Mesendoderm (in vitro differentiated cells): ENCODE data around the gene GNPTG.

Experiments used
- DNase-seq: peaks from one replicate; pipeline ENCODE4 v3.0.0; 2013
- H2AK5ac ChIP-seq: 2 replicates; pipeline ENCODE4 v1.6.1; 2013; ENCODE audit warnings: low read length, inconsistent platforms
- H2BK120ac ChIP-seq: 2 replicates; pipeline ENCODE4 v1.6.1; 2013; ENCODE audit warnings: low read depth, mild to moderate bottlenecking, low read length, moderate library complexity, mixed read lengths
- H2BK15ac ChIP-seq: replicated peaks from 2 replicates; pipeline ENCODE4 v1.6.1; 2013; ENCODE audit warnings: low read depth, mild to moderate bottlenecking, moderate library complexity
- H2BK5ac ChIP-seq: 2 replicates; pipeline ENCODE4 v1.6.1; 2013; ENCODE audit warnings: low read length, inconsistent platforms
- H3K18ac ChIP-seq: 2 replicates; pipeline ENCODE4 v1.6.1; 2013; ENCODE audit warnings: mild to moderate bottlenecking, low read length, mixed read lengths
- H3K23ac ChIP-seq: one replicate; pipeline ENCODE4 v1.6.1; 2013; ENCODE audit warnings: low read length
- H3K27ac ChIP-seq: 2 replicates; pipeline ENCODE4 v1.5.1; 2013; ENCODE audit warnings: low read depth, mild to moderate bottlenecking, inconsistent platforms, low read length, moderate library complexity
- H3K27me3 ChIP-seq: 2 replicates; pipeline ENCODE4 v1.6.1; 2013; ENCODE audit warnings: low read length, control low read depth, mild to moderate bottlenecking, inconsistent platforms; ENCODE audit not compliant: insufficient read depth, poor library complexity
- H3K36me3 ChIP-seq: 2 replicates; pipeline ENCODE4 v1.6.1; 2013; ENCODE audit warnings: low read length, inconsistent platforms; ENCODE audit not compliant: control insufficient read depth, insufficient read depth
- H3K4ac ChIP-seq: one replicate; pipeline ENCODE4 v1.6.1; 2013; ENCODE audit warnings: low read depth, mild to moderate bottlenecking, low read length, moderate library complexity
- H3K4me1 ChIP-seq: 2 replicates; pipeline ENCODE4 v1.6.1; 2013; ENCODE audit warnings: low read depth, low read length, inconsistent platforms; ENCODE audit not compliant: control insufficient read depth
- H3K4me2 ChIP-seq: 2 replicates; pipeline ENCODE4 v1.6.1; 2013; ENCODE audit warnings: low read length
- H3K4me3 ChIP-seq: 2 replicates; pipeline ENCODE4 v1.5.1; 2013; ENCODE audit warnings: mild to moderate bottlenecking, low read length
- H3K56ac ChIP-seq: one replicate; pipeline ENCODE4 v1.6.1; 2013; ENCODE audit warnings: low read length
- H3K79me1 ChIP-seq: 2 replicates; pipeline ENCODE4 v1.6.1; 2013; ENCODE audit warnings: low read length, inconsistent platforms
- H3K79me2 ChIP-seq: 2 replicates; pipeline ENCODE4 v1.6.1; 2013; ENCODE audit warnings: mild to moderate bottlenecking, low read length; ENCODE audit not compliant: control insufficient read depth, insufficient read depth
- H3K9ac ChIP-seq: 2 replicates; pipeline ENCODE4 v1.6.1; 2013; ENCODE audit warnings: low read length, inconsistent platforms
- H4K5ac ChIP-seq: one replicate; pipeline ENCODE4 v1.6.1; 2013; ENCODE audit warnings: low read length
- H4K8ac ChIP-seq: one replicate; pipeline ENCODE4 v1.6.1; 2013; ENCODE audit warnings: low read depth, mild to moderate bottlenecking, control low read depth, low read length, moderate library complexity
- WGBS: extraction: QIAGEN DNeasy Blood & Tissue Kit; methylation state at CpG from one replicate; pipeline ENCODE4 v1.1.7; 2013; ENCODE audit warnings: low lambda C conversion rate, missing lambda C conversion rate; ENCODE audit not compliant: insufficient coverage; ENCODE audit errors: extremely low coverage; 5-methylcytosine and 5-hydroxymethylcytosine counted together

Gene GNPTG

DNA sequence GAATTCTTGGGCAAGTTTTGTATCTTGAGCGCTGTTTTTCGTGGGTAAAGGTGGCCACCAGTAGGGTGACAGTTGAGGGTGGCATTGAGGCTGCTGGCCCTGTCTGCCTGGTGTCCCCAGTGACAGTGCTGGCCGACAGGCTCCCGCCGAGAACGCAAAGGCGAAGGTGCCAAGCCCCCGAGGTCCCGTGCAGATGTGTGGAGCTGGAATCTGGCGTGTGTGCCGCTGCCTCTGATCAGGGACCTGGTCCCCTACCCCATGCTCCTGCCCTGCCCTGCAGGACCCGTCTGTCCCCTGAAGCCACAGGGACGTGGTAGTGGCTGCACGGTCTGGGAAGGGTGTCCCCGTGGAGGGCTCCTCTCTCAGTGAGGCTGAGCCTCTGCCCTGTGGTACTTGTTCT, 38.8 kb upstream of the GNPTG start:
- Histone ChIP-seq H4K8ac (no peak overlapping the region), H3K9ac (no peak overlapping the region), H3K79me1 (peaks cover 19% of the 10 kb centered on the region), H2BK5ac (no peak overlapping the region), H3K4me1 (peaks cover 6% of the 10 kb centered on the region), H3K79me2 (peaks cover 63% of the 10 kb centered on the region), H2BK120ac (no peak overlapping the region), H3K27me3 (no peaks in the 10 kb centered on the region), H3K56ac (no peak overlapping the region), H3K4ac (no peak overlapping the region), H3K27ac (no peak overlapping the region), H4K5ac (no peak overlapping the region), H3K18ac (no peak overlapping the region), H3K36me3 (peaks cover 18% of the 10 kb centered on the region), H3K23ac (no peak overlapping the region), H3K4me3 (no peak overlapping the region), H2AK5ac (no peak overlapping the region), H3K4me2 (no peak overlapping the region), H2BK15ac (no peak overlapping the region)
- DNase-seq: no peak
- no CpG with 5 or more reads among the region's 15 CpGs for WGBS

DNA sequence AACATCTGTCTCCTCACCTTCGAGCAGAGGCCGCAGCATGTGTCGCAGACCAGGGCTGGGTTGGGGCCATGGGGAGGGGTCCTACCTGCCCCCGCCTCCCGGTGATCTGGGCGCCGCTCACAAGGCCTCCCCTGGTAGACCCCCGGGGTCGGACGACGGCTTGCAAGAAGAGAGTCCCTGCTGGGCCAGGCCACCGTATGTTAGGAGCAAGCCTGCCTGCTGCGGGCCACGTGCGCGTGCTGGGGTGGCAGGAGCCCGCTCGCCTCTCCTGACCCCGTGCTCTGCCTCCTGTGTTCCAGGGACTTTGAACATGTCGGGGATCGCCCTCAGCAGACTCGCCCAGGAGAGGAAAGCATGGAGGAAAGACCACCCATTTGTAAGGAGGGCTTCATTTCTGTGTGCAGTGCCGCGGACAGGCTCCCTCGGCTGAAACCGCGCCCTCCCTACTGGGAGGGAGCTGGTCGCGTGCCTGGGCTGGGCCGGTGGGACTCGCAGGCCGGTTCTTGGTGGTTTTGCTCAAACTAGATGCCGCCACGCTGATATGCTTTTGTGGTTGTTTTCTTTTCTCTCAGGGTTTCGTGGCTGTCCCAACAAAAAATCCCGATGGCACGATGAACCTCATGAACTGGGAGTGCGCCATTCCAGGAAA, 37.9 kb upstream of the GNPTG start:
- Histone ChIP-seq H3K4me3 (no peak overlapping the region), H2BK5ac (no peak overlapping the region), H2BK120ac (no peak overlapping the region), H3K9ac (no peak overlapping the region), H4K8ac (no peak overlapping the region), H3K23ac (no peak overlapping the region), H3K4ac (no peak overlapping the region), H3K79me1 (peaks cover 22% of the 10 kb centered on the region), H3K18ac (no peak overlapping the region), H4K5ac (no peak overlapping the region), H3K27me3 (no peaks in the 10 kb centered on the region), H2AK5ac (no peak overlapping the region), H3K79me2 (peaks cover 63% of the 10 kb centered on the region), H3K4me2 (no peak overlapping the region), H3K27ac (no peak overlapping the region), H3K56ac (no peak overlapping the region), H2BK15ac (no peak overlapping the region), H3K36me3 (peaks cover 23% of the 10 kb centered on the region), H3K4me1 (peaks cover 6% of the 10 kb centered on the region)
- DNase-seq: no peak
- no CpG with 5 or more reads among the region's 38 CpGs for WGBS

DNA sequence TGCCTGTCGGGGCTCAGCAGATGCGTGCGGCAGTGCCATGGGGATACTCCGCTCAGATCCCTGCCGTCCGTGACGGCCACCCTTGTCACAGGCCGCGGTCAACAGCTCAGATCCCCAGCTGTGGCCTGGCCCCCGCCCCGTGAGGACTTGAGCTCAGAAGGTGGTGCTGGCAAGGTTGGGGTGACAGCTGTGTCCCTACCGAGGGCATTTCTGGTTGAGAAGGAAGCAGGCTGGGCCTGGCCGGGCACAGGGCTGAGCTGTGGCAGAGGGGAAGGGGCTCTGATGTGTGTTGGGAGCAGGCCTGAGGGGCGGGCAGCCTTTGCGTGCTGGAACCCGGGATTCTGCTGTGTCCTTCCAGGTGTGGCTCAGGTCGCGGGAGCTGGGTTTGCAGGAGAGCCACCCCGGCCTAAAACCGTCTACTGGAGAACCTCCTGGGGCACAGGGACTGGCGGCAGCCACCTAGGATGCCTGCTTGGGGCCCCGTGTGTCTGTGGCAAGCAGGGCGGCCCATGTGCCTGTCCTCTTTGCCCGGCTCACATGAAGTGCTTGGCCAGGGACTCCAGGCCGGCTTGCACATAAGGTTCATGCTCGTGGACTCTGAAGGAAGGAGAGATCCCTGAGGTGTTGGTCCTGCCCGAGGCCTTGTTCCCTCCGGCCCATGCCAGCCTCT, 37.2 kb upstream of the GNPTG start:
- Histone ChIP-seq H3K4ac (no peak overlapping the region), H2BK5ac (no peak overlapping the region), H3K23ac (no peak overlapping the region), H3K79me2 (peaks cover 66% of the 10 kb centered on the region), H3K4me3 (no peak overlapping the region), H2BK120ac (no peak overlapping the region), H3K18ac (no peak overlapping the region), H3K4me1 (peaks cover 6% of the 10 kb centered on the region), H2BK15ac (no peak overlapping the region), H3K56ac (no peak overlapping the region), H3K36me3 (peaks cover 26% of the 10 kb centered on the region), H4K5ac (no peak overlapping the region), H4K8ac (no peak overlapping the region), H3K27me3 (no peaks in the 10 kb centered on the region), H3K79me1 (peaks cover 25% of the 10 kb centered on the region), H3K27ac (no peak overlapping the region), H3K9ac (no peak overlapping the region), H3K4me2 (no peak overlapping the region), H2AK5ac (no peak overlapping the region)
- no CpG with 5 or more reads among the region's 28 CpGs for WGBS
- no peak for DNase-seq

DNA sequence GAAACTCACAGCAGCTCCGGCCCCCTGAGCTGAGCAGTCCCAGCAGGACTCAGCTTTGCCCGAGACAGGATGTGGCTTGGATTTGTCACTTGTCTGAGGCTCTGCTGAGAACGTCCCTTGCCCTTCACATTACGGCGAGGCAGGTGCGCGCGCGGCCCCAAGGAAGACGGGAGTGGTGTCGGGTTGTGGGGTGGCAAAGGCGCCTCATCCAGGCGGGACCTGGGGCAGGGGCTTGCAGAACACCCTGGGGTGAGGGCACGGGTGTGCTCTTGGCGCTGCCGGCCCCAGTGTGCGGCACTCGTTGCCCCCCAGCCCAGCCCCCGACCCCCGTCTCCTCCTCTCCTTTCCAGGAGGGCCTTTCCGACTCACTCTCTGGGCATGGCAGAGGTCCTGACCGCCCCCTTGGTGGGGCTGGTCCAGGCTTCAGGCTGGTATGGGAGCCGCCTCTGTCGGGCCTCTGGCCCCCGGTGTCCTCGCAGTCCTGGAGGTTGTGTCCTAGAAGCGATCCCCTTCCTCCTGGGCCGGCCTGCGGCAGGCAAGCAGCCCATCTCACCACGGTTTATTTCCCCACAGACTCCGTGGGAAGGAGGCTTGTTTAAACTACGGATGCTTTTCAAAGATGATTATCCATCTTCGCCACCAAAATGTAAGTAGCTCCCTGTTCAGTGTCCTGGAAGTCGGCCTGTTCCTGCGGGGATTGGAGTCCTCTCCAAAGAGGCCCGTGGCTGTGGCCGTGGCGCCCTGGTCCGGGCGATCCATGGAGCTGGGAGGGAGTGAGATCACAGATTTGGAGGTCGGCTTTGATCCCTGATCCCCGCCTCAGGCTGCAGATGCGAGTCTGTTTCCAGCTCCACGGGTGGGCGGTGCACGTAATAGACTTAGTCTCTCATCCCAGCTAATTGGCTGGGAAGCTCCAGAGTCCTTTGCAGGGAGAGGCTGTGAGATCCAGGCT, 36.4 kb upstream of the GNPTG start:
- Histone ChIP-seq H2BK5ac (no peak overlapping the region), H2AK5ac (no peak overlapping the region), H2BK15ac (no peak overlapping the region), H3K4me1 (peaks cover 6% of the 10 kb centered on the region), H3K79me2 (peaks cover 59% of the 10 kb centered on the region), H3K27me3 (no peaks in the 10 kb centered on the region), H3K4ac (no peak overlapping the region), H3K23ac (no peak overlapping the region), H4K8ac (no peak overlapping the region), H3K36me3 (peaks cover 31% of the 10 kb centered on the region), H3K18ac (no peak overlapping the region), H4K5ac (no peak overlapping the region), H3K4me2 (no peak overlapping the region), H3K79me1 (peaks cover 26% of the 10 kb centered on the region), H2BK120ac (no peak overlapping the region), H3K9ac (no peak overlapping the region), H3K4me3 (no peak overlapping the region), H3K56ac (no peak overlapping the region), H3K27ac (no peak overlapping the region)
- no CpG with 5 or more reads among the region's 46 CpGs for WGBS
- no peak for DNase-seq

DNA sequence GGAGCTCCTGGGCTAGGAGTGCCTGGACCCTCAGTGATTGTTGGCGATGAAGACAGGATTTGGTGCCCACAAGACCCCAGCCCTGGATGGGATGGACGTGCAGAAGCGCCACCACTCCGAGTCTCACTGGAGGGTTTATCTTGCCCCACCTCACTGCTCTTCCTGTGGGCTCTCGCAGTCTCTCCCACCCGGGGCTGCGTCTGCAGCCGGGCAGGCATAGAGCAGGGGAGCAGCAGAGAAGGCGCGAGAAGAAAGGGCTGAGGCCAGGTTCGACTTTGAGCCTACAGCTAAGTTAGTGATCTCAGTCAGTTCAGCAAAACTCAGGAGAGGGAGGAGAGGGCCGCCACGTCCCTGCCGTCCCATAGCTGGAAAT, 35.7 kb upstream of the GNPTG start:
- H3K56ac ChIP-seq: no peak overlapping the region
- H2BK120ac ChIP-seq: no peak overlapping the region
- peaks cover 6% of the 10 kb centered on the region for H3K4me1 ChIP-seq
- no peak overlapping the region for H3K23ac ChIP-seq
- peaks cover 26% of the 10 kb centered on the region for H3K79me1 ChIP-seq
- H2AK5ac ChIP-seq: no peak overlapping the region
- no peaks in the 10 kb centered on the region for H3K27me3 ChIP-seq
- no peak overlapping the region for H3K4ac ChIP-seq
- H3K36me3 ChIP-seq: peaks cover 35% of the 10 kb centered on the region
- no peak overlapping the region for H3K27ac ChIP-seq
- no peak for DNase-seq
- no peak overlapping the region for H3K4me3 ChIP-seq
- peaks cover 53% of the 10 kb centered on the region for H3K79me2 ChIP-seq
- H3K18ac ChIP-seq: no peak overlapping the region
- no peak overlapping the region for H2BK5ac ChIP-seq
- no peak overlapping the region for H2BK15ac ChIP-seq
- H4K8ac ChIP-seq: no peak overlapping the region
- WGBS: no CpG with 5 or more reads among the region's 14 CpGs
- H3K9ac ChIP-seq: no peak overlapping the region
- no peak overlapping the region for H3K4me2 ChIP-seq
- H4K5ac ChIP-seq: no peak overlapping the region
